ENCODE data around the gene HNRNPU.

The HNRNPU gene

GRCh38 chr1:244862699-244863490 lies 1.4 kb downstream of the HNRNPU start:
- peak; percentile 74 for DNase-seq

DNA sequence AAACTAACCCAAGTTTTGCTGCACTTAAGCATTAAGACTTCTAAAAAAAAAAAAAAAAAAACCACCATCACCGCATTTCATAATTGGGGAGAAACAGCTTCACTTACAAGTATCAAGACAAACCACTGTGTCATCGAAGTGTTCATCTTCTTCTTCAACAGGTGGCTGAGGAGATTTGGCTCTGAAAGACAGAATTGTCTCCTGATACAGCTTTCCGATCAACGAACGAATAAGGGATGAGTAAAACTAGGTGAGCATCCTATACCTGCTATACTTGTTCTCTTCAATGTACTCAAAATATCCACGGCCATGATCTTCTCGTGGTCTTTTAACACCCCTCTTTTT lies 2.0 kb downstream of the HNRNPU start:
- no peak for DNase-seq

GRCh38 chr1:244861683-244862082 lies 2.7 kb downstream of the HNRNPU start:
- DNase-seq = no peak

- DNase-seq = no peak
These were observed 3.3 kb downstream of the HNRNPU start for GRCh38 chr1:244860914-244861610.

GRCh38 chr1:244860078-244860477 lies 4.3 kb downstream of the HNRNPU start:
- no peak for DNase-seq

DNA sequence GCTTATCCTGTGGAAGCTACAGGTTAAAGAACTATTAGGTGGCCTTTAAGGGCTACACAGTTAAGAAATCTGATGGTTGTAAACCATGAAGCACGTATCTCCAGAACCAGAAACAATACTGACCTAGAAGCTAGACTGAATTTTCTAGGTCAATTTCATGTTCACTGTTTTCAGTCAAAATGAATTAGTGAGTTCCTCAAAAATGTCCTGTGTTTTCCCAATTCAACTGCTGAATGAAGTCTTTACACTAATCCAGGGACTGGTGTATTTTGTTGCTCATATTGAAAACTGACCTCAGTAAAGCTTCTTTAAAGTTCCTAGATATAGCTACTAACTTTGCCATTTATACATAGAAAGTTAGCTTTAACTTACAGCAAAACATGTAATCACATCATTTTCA lies 6.0 kb downstream of the HNRNPU start:
- no peak for DNase-seq

DNA sequence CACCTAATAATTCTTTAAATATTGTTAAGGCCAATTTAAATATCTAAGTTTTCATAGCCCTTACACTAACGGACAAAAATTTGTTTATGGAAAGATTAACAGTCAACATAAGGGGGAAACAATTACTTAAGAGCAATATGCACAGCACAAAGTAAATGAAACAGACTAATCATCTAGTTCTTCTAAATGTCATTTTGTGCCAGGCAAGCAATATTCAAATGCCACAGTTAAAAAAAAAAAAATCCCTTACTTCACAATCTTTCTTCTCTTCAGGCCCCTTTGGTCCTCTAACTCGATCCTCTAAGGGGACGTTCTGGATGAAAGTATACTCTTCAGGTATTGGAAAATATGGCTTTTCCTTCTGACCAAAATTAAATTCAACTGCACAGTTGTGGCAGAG lies 6.6 kb downstream of the HNRNPU start:
- DNase-seq = no peak

- DNase-seq = no peak
These were observed 9.3 kb downstream of the HNRNPU start for GRCh38 chr1:244854865-244855578.

DNA sequence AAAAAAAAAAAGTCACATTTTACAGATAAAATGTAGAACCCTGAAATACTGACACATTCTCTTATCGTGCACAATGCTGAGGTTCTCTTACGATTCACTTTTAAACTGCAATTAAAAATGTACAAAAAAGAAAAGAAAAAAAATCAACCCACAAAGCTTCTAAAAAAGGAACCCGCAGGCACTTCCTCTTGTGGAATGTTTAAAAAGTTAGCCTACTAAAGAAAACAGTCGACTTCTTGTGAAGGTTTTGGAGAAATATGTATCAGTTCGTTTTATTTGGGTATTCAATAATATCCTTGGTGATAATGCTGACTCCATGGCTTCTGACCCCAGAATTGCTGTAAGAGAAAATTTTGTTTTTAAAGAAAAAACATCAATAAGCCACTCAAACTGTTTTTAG lies 10.2 kb downstream of the HNRNPU start:
- DNase-seq = no peak

- DNase-seq = no peak
These were observed 11.6 kb downstream of the HNRNPU start for GRCh38 chr1:244852694-244853093.

GRCh38 chr1:244851546-244852231 lies 12.7 kb downstream of the HNRNPU start:
- DNase-seq = no peak

- DNase-seq = no peak
These were observed 13.4 kb downstream of the HNRNPU start for GRCh38 chr1:244850896-244851295.

DNA sequence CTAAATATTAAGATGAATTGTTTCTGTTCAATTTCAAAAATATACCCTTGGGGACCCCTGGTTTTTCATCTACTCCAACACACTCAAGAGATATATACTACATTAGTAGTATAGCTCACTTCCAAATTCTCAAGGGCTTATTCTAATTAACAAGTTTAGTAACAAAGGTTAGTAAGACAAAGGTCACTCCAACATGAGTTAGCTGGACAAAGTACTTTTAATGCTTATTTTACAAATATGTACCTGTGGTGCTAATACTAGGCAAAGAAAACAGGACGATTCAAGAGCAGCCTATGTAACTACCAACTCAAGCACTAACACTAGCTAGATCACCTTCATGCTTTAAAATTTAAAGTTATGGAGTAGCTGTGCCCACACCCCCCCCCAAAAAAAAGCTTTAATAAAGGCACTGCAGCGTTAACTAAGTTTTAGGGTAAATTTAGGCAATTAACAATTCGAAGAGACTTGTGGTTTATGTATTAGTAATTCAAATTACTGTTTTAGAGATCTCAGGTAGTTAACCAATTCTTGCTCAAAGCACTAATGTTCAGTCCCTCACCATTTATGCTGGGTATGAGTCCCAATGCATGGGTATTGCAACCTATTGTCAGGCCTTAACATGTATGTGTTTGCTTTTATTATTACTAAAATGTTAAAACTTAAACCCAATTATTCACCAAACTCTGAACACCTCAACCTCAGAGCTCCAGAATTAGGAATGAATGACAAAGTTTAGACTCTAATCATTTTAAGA lies 14.1 kb downstream of the HNRNPU start:
- no peak for DNase-seq

GRCh38 chr1:244849189-244849866 lies 15.0 kb downstream of the HNRNPU start:
- DNase-seq = no peak

GRCh38 chr1:244846653-244847052 lies 17.7 kb downstream of the HNRNPU start:
- DNase-seq = no peak

- DNase-seq = no peak
These were observed 19.9 kb downstream of the HNRNPU start for GRCh38 chr1:244844155-244845121.

DNA sequence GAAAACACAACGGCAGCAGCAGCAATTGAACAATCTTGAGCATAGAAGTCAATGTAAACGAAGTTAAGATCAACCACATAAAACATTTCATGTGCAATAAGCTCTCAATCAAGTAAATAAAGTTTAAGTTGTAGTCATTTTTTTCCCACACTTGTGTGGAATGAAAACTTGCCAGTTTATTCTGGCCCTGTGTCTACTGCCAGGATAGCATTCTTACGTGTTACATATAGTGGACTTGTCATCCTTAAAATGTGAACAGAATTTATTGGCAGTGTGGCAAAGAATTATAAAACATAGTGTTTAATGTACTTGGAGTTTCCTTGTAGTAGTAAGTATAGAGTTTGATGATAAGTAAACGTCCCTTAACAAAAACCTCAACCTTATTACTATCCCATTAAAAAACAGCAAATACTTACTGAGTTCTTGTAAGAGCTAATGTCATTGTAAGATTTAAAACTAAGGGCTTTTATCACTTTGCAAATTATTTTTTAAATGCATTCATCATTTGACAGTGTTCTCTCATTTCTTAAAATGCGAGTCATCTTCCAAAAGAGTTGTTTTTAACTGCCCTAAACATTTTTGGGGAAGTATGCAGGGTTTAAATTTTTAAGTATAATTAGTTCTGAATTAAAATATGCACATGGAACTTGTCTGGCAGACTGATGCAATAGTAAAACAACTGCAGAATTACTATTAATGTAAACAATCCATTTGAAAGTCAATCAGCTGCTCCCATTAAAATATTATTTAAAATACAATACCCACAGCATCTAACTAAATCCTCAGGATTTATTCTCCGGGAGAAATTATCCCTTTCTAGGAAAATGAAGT lies 21.0 kb downstream of the HNRNPU start:
- DNase-seq = no peak

DNA sequence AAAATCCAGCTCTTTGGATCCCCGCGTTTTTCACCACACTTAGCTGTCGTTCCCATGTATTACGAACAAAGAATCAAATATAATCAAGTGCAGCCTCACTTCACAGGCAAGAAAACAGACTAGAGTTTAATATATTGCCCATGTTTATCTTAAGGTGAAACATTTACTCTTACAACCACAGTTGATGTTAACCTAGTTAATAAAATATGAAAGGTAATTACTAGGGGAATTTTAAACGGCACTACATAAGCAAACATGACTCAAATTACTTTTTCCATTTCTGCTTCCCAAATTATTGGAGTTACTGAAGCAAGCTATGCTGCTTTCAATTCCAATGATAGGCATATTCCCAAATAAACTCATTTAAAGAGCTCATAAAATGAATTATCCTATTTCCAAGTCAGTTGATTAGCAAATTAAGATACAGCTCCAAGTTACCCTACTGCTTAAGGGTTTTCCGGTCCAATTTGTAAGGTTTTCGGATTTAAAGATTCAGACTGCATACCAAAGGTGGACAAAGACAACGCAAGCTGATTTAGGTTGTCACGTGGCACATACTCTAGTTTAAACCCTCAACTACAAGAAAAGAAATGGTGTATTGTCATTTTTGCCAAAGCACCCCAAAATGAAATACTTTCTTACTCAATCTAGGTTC lies 22.9 kb downstream of the HNRNPU start:
- DNase-seq = peak; percentile 62

GRCh38 chr1:244840219-244840794 lies 24.0 kb downstream of the HNRNPU start:
- no peak for DNase-seq

All from kidney glomerular epithelial cell (primary cell).